HTERT RPE-1 (cell line): ENCODE data around the gene CAMK1G.

Experiments used
- in situ Hi-C: fragments of 300-500 bp; cut with MboI; formaldehyde crosslinking; loops from 4 replicates; pipeline ENCODE4 v1.14.3; 2020; ENCODE audit warnings: low sequenced_read_pairs

Gene CAMK1G

GRCh38 chr1:209597499-209597898 lies 14.0 kb downstream of the CAMK1G start:
- in situ Hi-C loops, result no loop called here

DNA sequence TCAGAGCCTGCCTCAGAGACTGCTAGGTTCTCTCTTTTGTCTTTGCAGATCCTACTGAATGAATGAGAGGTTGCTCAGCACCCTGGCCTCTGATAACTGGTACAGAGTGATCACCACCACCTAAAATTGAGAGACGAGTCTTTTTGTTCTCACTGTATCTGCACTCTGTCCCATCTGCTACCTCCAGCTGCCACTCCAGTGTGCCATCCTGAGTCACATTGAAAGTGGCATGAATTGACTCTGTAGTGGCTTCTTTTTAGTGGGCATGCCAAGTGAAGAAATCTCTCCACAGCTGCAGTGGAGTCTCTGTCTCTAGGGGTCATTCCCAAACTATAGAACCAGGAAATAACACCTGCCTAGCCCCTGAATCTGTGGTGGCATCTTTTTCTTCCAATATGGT lies 14.7 kb downstream of the CAMK1G start:
- in situ Hi-C loops, result no loop called here

GRCh38 chr1:209600541-209600940 lies 17.0 kb downstream of the CAMK1G start:
- in situ Hi-C loops, result no loop called here

DNA sequence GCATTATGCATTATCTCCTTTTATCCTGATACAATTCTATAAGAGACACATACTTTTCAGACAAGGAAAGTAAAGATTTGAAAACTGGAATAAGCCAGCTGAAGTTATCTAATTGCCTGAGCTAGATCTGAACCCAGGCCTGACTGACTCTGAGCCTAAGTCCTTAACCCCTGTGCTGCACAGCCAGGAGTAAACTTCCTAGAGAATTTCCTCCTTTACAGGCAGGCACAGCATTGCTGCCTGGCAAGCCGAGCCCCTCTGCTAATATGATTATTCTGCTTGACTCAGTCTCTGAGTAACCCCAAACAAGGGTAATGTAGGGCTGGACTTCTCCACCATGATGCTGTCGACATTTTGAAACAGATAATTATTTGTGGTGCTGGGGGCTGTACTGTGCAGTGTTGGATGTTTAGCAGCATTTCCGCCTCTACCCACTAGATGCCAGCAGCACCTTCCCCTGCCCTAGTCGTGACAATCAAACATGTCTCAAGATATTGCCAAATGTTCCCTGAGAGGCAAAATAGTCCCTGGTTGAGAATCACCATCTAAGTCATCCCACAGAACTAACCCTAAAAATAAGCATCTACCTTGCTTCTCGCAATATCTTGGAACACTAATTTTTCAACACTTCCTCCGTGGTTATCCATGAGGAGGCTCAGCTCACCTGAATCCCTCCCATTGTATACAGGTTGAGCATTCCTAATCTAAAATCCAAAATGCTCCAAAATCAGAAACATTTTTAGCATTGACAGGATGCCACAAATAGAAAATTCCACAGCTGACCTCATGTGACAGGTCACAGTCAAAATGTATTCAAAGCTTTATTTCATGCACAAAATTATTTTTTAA lies 18.5 kb downstream of the CAMK1G start:
- in situ Hi-C loops, result no loop called here

- in situ Hi-C loops, result no loop called here
Observed at GRCh38 chr1:209603877-209604276, 20.4 kb downstream of the CAMK1G start.

- in situ Hi-C loops, result no loop called here
Observed at GRCh38 chr1:209607102-209607794, 23.7 kb downstream of the CAMK1G start.

- in situ Hi-C loops, result no loop called here
Observed at GRCh38 chr1:209607795-209608178, 24.3 kb downstream of the CAMK1G start.

GRCh38 chr1:209609041-209609790 lies 25.7 kb downstream of the CAMK1G start:
- in situ Hi-C loops, result no loop called here

GRCh38 chr1:209609791-209610630 lies 26.5 kb downstream of the CAMK1G start:
- in situ Hi-C loops, result no loop called here

- in situ Hi-C loops, result no loop called here
Observed at GRCh38 chr1:209610631-209610905, 27.1 kb downstream of the CAMK1G start.

GRCh38 chr1:209611771-209612570 lies 28.5 kb downstream of the CAMK1G start:
- in situ Hi-C loops, result no loop called here

DNA sequence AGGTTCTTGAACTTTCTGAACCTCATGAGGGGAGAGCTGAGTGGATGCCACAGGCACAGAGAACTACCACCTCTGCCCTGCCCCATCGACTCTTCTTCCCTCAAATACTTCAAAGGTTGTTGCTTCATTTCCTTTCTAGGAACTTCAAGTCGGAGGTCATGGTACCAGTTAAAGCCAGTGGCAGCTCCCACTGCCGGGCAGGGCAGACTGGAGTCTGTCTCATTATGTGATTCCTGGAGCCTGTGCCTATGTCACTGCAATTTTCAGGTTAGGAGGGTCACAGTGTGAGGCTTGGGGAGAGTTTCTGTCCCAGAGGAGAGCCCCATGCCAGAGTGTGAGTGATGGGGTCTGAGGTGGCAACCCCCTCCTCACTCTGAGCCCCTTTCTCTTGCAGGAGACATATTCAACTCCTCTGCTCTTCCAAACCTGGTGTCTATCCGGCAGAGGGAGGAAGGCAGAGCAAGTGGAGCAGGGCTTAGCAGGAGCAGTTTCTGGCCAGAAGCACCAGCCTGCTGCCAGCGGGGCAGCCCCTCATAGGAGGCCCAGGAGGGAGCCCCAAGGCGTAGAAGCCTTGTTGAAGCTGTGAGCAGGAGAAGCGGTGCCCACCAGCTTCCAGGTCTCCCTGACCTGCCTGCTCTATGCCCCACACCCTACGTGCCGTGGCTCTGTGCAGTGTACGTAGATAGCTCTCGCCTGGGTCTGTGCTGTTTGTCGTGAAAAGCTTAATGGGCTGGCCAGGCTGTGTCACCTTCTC lies 29.3 kb downstream of the CAMK1G start:
- in situ Hi-C loops, result no loop called here

DNA sequence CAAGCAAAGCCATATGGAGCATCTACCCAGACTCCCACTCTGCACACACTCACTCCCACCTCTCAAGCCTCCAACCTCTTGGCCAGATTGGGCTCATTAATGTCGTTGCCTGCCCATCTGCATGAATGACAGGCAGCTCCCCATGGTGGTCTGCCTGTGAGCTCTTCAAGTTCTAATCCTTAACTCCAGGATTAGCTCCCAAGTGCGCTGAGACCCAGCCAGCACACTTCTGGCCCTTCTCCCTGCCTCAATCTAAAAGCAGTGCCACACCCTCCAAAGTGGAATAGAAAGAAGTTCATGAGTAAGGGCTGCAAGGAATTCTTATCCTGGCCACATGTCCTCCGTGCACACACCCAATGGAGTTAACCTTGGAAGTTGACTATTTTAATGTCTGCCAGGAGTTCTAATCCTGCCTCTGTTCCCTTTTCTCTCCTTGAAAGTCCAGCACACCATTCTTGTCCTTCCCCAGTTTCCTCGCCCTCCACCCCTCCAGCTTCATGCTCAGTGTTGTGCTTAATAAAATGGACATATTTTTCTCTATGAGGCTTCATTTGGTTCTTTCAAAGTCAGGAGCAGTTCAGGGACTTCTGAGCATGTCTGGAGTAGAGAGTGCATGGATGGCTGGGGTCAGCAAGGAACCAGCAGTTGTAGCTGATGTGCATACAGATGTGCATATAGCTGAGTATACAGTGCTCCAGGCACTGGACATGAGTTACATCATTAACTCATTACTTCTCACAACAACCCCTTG lies 30.1 kb downstream of the CAMK1G start:
- in situ Hi-C loops, result no loop called here

- in situ Hi-C loops, result no loop called here
Observed at GRCh38 chr1:209614151-209614420, 30.6 kb downstream of the CAMK1G start.

- in situ Hi-C loops, result no loop called here
Observed at GRCh38 chr1:209614906-209615305, 31.4 kb downstream of the CAMK1G start.

GRCh38 chr1:209616366-209617046 lies 33.0 kb downstream of the CAMK1G start:
- in situ Hi-C loops, result no loop called here

DNA sequence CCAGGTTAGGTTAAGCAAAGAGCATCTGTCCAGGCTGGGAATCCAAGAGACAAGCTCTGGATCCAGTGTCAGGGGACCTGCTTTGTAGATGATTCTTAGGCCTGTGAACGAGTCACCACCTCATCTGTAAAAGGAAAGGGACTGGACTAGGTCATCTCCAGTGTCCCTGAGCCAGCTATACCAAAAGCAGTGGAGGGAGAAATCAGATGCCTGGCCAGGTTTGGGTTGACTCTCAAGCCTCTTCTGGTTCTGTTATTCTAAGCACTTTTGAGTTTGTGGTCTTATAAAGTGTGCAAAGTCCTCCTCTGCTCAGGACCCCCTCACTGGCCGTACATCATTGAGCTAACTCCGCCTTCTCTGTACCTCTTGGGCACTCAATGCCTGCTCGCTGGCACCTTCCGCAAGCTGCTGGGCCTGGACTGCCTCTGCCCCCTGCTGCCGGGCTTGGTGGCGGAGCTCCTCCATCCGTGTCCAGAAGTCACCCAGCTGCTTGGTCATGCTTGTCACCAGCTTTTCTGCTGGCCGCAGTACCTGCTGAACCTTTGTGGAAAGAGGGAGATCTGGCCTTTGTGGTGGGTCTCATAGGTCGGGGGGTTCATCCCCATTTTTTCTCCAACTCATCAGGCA lies 33.6 kb downstream of the CAMK1G start:
- in situ Hi-C loops, result no loop called here

GRCh38 chr1:209617755-209618154 lies 34.2 kb downstream of the CAMK1G start:
- in situ Hi-C loops, result no loop called here
